ENCODE data around the gene HABP2.

The HABP2 gene

GRCh38 chr10:113532724-113533123, 20.1 kb upstream of the HABP2 start:
- no peak for DNase-seq (ENCODE audit: low read depth)
- TF ChIP-seq, protein P1, sequence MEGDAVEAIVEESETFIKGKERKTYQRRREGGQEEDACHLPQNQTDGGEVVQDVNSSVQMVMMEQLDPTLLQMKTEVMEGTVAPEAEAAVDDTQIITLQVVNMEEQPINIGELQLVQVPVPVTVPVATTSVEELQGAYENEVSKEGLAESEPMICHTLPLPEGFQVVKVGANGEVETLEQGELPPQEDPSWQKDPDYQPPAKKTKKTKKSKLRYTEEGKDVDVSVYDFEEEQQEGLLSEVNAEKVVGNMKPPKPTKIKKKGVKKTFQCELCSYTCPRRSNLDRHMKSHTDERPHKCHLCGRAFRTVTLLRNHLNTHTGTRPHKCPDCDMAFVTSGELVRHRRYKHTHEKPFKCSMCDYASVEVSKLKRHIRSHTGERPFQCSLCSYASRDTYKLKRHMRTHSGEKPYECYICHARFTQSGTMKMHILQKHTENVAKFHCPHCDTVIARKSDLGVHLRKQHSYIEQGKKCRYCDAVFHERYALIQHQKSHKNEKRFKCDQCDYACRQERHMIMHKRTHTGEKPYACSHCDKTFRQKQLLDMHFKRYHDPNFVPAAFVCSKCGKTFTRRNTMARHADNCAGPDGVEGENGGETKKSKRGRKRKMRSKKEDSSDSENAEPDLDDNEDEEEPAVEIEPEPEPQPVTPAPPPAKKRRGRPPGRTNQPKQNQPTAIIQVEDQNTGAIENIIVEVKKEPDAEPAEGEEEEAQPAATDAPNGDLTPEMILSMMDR (IDR thresholded peaks at IDR 0.05; ENCODE audit: low read depth, low read length) = no peak
- TF ChIP-seq MAX (IDR thresholded peaks at IDR 0.05; ENCODE audit: low read depth, low read length) (no peak), POLR2A (IDR thresholded peaks at IDR 0.05; ENCODE audit: extremely low read depth, insufficient read length) (no peak), MYC (IDR thresholded peaks at IDR 0.05; ENCODE audit: low read depth, low read length) (no peak)
- no peak overlapping the region for H3K4me3 ChIP-seq (ENCODE audit: low read depth, low read length)

- DNase-seq (ENCODE audit: low read depth) = no peak
- TF ChIP-seq MYC (IDR thresholded peaks at IDR 0.05; ENCODE audit: low read depth, low read length) (no peak), MAX (IDR thresholded peaks at IDR 0.05; ENCODE audit: low read depth, low read length) (no peak), POLR2A (IDR thresholded peaks at IDR 0.05; ENCODE audit: extremely low read depth, insufficient read length) (no peak)
- TF ChIP-seq, protein P1 (IDR thresholded peaks at IDR 0.05; ENCODE audit: low read depth, low read length) = no peak
- no peak overlapping the region for H3K4me3 ChIP-seq (ENCODE audit: low read depth, low read length)
Observed at GRCh38 chr10:113533801-113534200, 19.1 kb upstream of the HABP2 start.

- H3K4me3 ChIP-seq (ENCODE audit: low read depth, low read length) = no peak overlapping the region
- TF ChIP-seq POLR2A (IDR thresholded peaks at IDR 0.05; ENCODE audit: extremely low read depth, insufficient read length) = no peak
- TF ChIP-seq, protein P1 (IDR thresholded peaks at IDR 0.05; ENCODE audit: low read depth, low read length) = no peak
- TF ChIP-seq MYC (IDR thresholded peaks at IDR 0.05; ENCODE audit: low read depth, low read length) = no peak
- TF ChIP-seq MAX (IDR thresholded peaks at IDR 0.05; ENCODE audit: low read depth, low read length) = no peak
- DNase-seq (ENCODE audit: low read depth) = peak; percentile 75
Observed at GRCh38 chr10:113534423-113534822, 18.4 kb upstream of the HABP2 start.

GRCh38 chr10:113537672-113538071, 15.2 kb upstream of the HABP2 start:
- H3K4me3 ChIP-seq (ENCODE audit: low read depth, low read length) = no peak overlapping the region
- DNase-seq (ENCODE audit: low read depth) = no peak
- TF ChIP-seq, protein P1 (IDR thresholded peaks at IDR 0.05; ENCODE audit: low read depth, low read length) = no peak
- no peak for TF ChIP-seq MYC (IDR thresholded peaks at IDR 0.05; ENCODE audit: low read depth, low read length)
- TF ChIP-seq MAX (IDR thresholded peaks at IDR 0.05; ENCODE audit: low read depth, low read length) = no peak
- no peak for TF ChIP-seq POLR2A (IDR thresholded peaks at IDR 0.05; ENCODE audit: extremely low read depth, insufficient read length)

DNA sequence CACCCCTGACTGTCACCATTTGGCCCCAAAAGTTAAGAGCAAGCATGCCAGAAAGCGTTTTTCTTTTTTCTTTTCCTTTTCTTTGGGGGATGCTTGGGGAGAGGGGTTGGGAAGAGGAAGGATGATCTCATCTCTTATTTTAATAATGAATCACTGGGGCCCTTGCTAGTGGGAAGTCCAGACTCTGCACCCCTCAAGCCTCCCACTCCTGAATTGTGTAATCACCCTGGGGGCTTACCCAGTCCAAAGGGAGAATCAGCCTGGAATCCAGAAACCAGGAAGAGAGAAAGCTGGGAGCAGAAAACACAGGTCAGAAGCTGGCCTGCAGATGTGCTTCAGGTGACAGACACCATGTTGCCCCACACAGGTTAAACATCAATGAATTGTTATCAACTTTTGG, 14.7 kb upstream of the HABP2 start:
- H3K4me3 ChIP-seq (ENCODE audit: low read depth, low read length) = no peak overlapping the region
- TF ChIP-seq, protein P1 (IDR thresholded peaks at IDR 0.05; ENCODE audit: low read depth, low read length) = no peak
- TF ChIP-seq MYC (IDR thresholded peaks at IDR 0.05; ENCODE audit: low read depth, low read length) = no peak
- TF ChIP-seq POLR2A (IDR thresholded peaks at IDR 0.05; ENCODE audit: extremely low read depth, insufficient read length) = no peak
- no peak for TF ChIP-seq MAX (IDR thresholded peaks at IDR 0.05; ENCODE audit: low read depth, low read length)
- DNase-seq (ENCODE audit: low read depth) = no peak

DNA sequence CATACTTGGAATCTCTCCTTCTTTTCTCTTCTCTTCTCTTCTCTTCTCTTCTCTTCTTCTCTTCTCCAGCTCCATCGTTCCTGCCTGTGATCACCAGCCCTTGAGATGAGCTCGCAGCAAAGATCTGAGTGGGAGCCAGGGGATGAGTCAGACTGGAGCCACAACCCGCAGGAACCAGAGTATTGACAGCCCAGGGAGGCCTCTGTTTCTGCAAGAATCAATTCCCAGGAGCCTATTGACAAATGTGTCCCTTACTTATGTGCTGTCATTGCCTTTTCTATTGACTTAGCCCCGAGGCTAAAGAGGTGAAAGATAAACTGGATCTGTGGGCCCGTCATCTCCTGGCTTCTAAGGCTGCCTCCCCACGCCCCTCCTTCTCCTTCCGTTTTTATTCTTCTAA, 13.1 kb upstream of the HABP2 start:
- no peak overlapping the region for H3K4me3 ChIP-seq (ENCODE audit: low read depth, low read length)
- peak; percentile 85 for DNase-seq (ENCODE audit: low read depth)
- TF ChIP-seq POLR2A (IDR thresholded peaks at IDR 0.05; ENCODE audit: extremely low read depth, insufficient read length) = no peak
- no peak for TF ChIP-seq MYC (IDR thresholded peaks at IDR 0.05; ENCODE audit: low read depth, low read length)
- TF ChIP-seq MAX (IDR thresholded peaks at IDR 0.05; ENCODE audit: low read depth, low read length) = no peak
- TF ChIP-seq, protein P1 (IDR thresholded peaks at IDR 0.05; ENCODE audit: low read depth, low read length) = no peak
